Caco-2 (cell line): Measurements from ENCODE around the gene CNTN5. TPM values are rescaled to one million over a fixed set of nuclear protein-coding genes. Genes with fewer than 3 reads are reported as not detected.

ENCODE experiments used
- BruUV-seq: library from RNA; stranded (reverse); fragments of 400-500 nt; replicated peaks from 2 replicates; lab custom pipeline; 2021; lab: Mats Ljungman, UMichigan
- CTCF ChIA-PET: fragments of 300-600 bp; sonication (Branson Sonifier 250); formaldehyde crosslinking; loops from one replicate; lab custom pipeline; 2022; ENCODE audit warnings: antibody characterized with exemption; lab: Charles Lee
- POLR2A ChIA-PET: fragments of 300-600 bp; sonication (Branson Sonifier 250); formaldehyde crosslinking; loops from one replicate; lab custom pipeline; 2022; ENCODE audit warnings: antibody characterized with exemption; lab: Charles Lee
- DNase-seq, 2 experiments: peaks; one replicate each; pipeline versions ENCODE4 v3.0.0 to v3.0.0-alpha.2; 2020 to 2022
- H3K27me3 ChIP-seq: replicated peaks from 2 replicates; pipeline ENCODE4 v1.6.0; 2011; ENCODE audit warnings: low read length; ENCODE audit not compliant: control insufficient read depth, insufficient read depth
- H3K36me3 ChIP-seq: 2 replicates; pipeline ENCODE4 v1.5.1; 2011; ENCODE audit warnings: low read length; ENCODE audit not compliant: control insufficient read depth, insufficient read depth
- H3K4me1 ChIP-seq: fragments of 250-450 bp; sonication (Bioruptor Pico); 2 replicates; pipeline ENCODE4 v1.5.1; 2020; ENCODE audit warnings: mild to moderate bottlenecking
- H3K4me3 ChIP-seq: 2 replicates; pipeline ENCODE4 v1.5.1; 2011; ENCODE audit warnings: low read depth, mild to moderate bottlenecking, control low read depth, low read length
- H3K9me3 ChIP-seq: fragments of 250-450 bp; sonication (Bioruptor Pico); 2 replicates; pipeline ENCODE4 v1.5.1; 2020; ENCODE audit warnings: mild to moderate bottlenecking, moderate library complexity
- H3K27ac Mint-ChIP-seq: one replicate; pipeline ENCODE4 v1.8.0; 2022; ENCODE audit warnings: mixed read lengths; ENCODE audit not compliant: unreplicated experiment
- H3K27me3 Mint-ChIP-seq: one replicate; pipeline ENCODE4 v1.8.0; 2022; ENCODE audit warnings: mixed read lengths; ENCODE audit not compliant: insufficient read depth, unreplicated experiment
- H3K36me3 Mint-ChIP-seq: one replicate; pipeline ENCODE4 v1.8.0; 2022; ENCODE audit warnings: mild to moderate bottlenecking, mixed read lengths; ENCODE audit not compliant: insufficient read depth, unreplicated experiment
- H3K4me1 Mint-ChIP-seq: one replicate; pipeline ENCODE4 v1.8.0; 2022; ENCODE audit warnings: low read depth, mixed read lengths; ENCODE audit not compliant: unreplicated experiment
- H3K4me3 Mint-ChIP-seq: one replicate; pipeline ENCODE4 v1.8.0; 2022; ENCODE audit warnings: mild to moderate bottlenecking, moderate library complexity, mixed read lengths; ENCODE audit not compliant: unreplicated experiment
- H3K9me3 Mint-ChIP-seq: one replicate; pipeline ENCODE4 v1.8.0; 2022; ENCODE audit warnings: mixed read lengths; ENCODE audit not compliant: unreplicated experiment
- CTCF ChIP-seq, 2 experiments: fragments of 200-600 bp in 1 of 2; IDR thresholded peaks; 1 replicate in 1 of 2; 2 replicates in 1 of 2; pipeline versions ENCODE4 v1.5.1 to v1.8.0; 2011 to 2022; ENCODE audit warnings: antibody characterized with exemption in 1 of 2, control low read depth in 1 of 2, inconsistent platforms in 1 of 2, low read depth in 1 of 2, low read length in 1 of 2, mild to moderate bottlenecking in 1 of 2, moderate library complexity in 1 of 2; ENCODE audit not compliant: insufficient read depth in 1 of 2, severe bottlenecking in 1 of 2, unreplicated experiment in 1 of 2
- intact Hi-C: fragments of 100-400 bp; cut with micrococcal nuclease; formaldehyde crosslinking; loops from one replicate; pipeline ENCODE4 v1.10.0; 2022; ENCODE audit not compliant: unreplicated experiment
- total RNA-seq: library from RNA; stranded (reverse); gene quantifications from 2 replicates; pipeline ENCODE4 v1.2.3, GENCODE V29; 2022

Gene CNTN5
- total RNA-seq, 1 experiment from 2014 or later = 1.00 TPM

- Histone ChIP-seq H3K27me3 (no peaks in the 10 kb centered on the region), H3K9me3 (no peaks in the 10 kb centered on the region), H3K4me1 (no peaks in the 10 kb centered on the region), H3K36me3 (no peaks in the 10 kb centered on the region), H3K4me3 (no peak overlapping the region)
- no peaks in the 10 kb centered on the region for H3K27me3 Mint-ChIP-seq
- BruUV-seq = no TSS peak
- no peak overlapping the region for H3K27ac Mint-ChIP-seq
- H3K4me3 Mint-ChIP-seq = no peak overlapping the region
- H3K36me3 Mint-ChIP-seq = no peaks in the 10 kb centered on the region
- intact Hi-C loops = no loop called here
- ChIA-PET CTCF (no interaction called here), POLR2A (no interaction called here)
- TF ChIP-seq CTCF (IDR thresholded peaks at IDR 0.05; ENCODE audit: insufficient read depth in 1 of 2, low read depth in 1 of 2, low read length in 1 of 2, severe bottlenecking in 1 of 2, unreplicated experiment in 1 of 2) = no peak
- no peaks in the 10 kb centered on the region for H3K9me3 Mint-ChIP-seq
- H3K4me1 Mint-ChIP-seq = no peaks in the 10 kb centered on the region
- no peak for DNase-seq
Measured at GRCh38 chr11:100072131-100072530, 1051.4 kb downstream of the CNTN5 start.

- intact Hi-C loops = no loop called here
- H3K27me3 ChIP-seq = no peaks in the 10 kb centered on the region
- H3K27me3 Mint-ChIP-seq = peaks cover 3% of the 10 kb centered on the region
- TF ChIP-seq CTCF (IDR thresholded peaks at IDR 0.05; ENCODE audit: insufficient read depth in 1 of 2, low read depth in 1 of 2, low read length in 1 of 2, severe bottlenecking in 1 of 2, unreplicated experiment in 1 of 2) = no peak
- no peak for DNase-seq
- H3K36me3 Mint-ChIP-seq = no peaks in the 10 kb centered on the region
- H3K27ac Mint-ChIP-seq = no peak overlapping the region
- no TSS peak for BruUV-seq
- no peak overlapping the region for H3K4me3 Mint-ChIP-seq
- no peaks in the 10 kb centered on the region for H3K9me3 Mint-ChIP-seq
- H3K4me1 Mint-ChIP-seq = no peaks in the 10 kb centered on the region
- ChIA-PET CTCF (no interaction called here), POLR2A (no interaction called here)
- H3K36me3 ChIP-seq = no peaks in the 10 kb centered on the region
- no peaks in the 10 kb centered on the region for H3K9me3 ChIP-seq
- H3K4me1 ChIP-seq = no peaks in the 10 kb centered on the region
- no peak overlapping the region for H3K4me3 ChIP-seq
Measured at GRCh38 chr11:100080381-100080780, 1059.6 kb downstream of the CNTN5 start.

- Mint-ChIP-seq H3K4me1 (no peaks in the 10 kb centered on the region), H3K27me3 (peaks cover 3% of the 10 kb centered on the region), H3K9me3 (no peaks in the 10 kb centered on the region), H3K36me3 (no peaks in the 10 kb centered on the region), H3K27ac (no peak overlapping the region), H3K4me3 (no peak overlapping the region)
- intact Hi-C loops = no loop called here
- H3K9me3 ChIP-seq = no peaks in the 10 kb centered on the region
- no peak for TF ChIP-seq CTCF (IDR thresholded peaks at IDR 0.05; ENCODE audit: insufficient read depth in 1 of 2, low read depth in 1 of 2, low read length in 1 of 2, severe bottlenecking in 1 of 2, unreplicated experiment in 1 of 2)
- no peak for DNase-seq
- no peak overlapping the region for H3K4me3 ChIP-seq
- POLR2A ChIA-PET = no interaction called here
- H3K36me3 ChIP-seq = no peaks in the 10 kb centered on the region
- H3K27me3 ChIP-seq = no peaks in the 10 kb centered on the region
- BruUV-seq = no TSS peak
- no peaks in the 10 kb centered on the region for H3K4me1 ChIP-seq
- CTCF ChIA-PET = no interaction called here
Measured at GRCh38 chr11:100080821-100081220, 1060.1 kb downstream of the CNTN5 start.
